GM20431 (cell line): ENCODE results near the gene GATA3.

Experiments used
- in situ Hi-C: fragments of 300-500 bp; cut with MseI, MboI; formaldehyde crosslinking; loops from one replicate; pipeline ENCODE4 v1.15.0; 2020; ENCODE audit warnings: low sequenced_read_pairs; ENCODE audit not compliant: unreplicated experiment

GATA3 gene

GRCh38 chr10:8037199-8037801, 17.2 kb upstream of the GATA3 start:
- in situ Hi-C loops: loop anchor here (25.0 kb wide), 1 partner anchor 150 kb away; no protein-coding TSS in a partner anchor

GRCh38 chr10:8037941-8038894, 16.3 kb upstream of the GATA3 start:
- in situ Hi-C loops: loop anchor here (25.0 kb wide), 1 partner anchor 151 kb away; no protein-coding TSS in a partner anchor

- in situ Hi-C loops: loop anchor here (25.0 kb wide), 1 partner anchor 152 kb away; no protein-coding TSS in a partner anchor
These were observed 15.1 kb upstream of the GATA3 start for GRCh38 chr10:8039321-8039881.

- in situ Hi-C loops: loop anchor here (25.0 kb wide), 1 partner anchor 153 kb away; no protein-coding TSS in a partner anchor
These were observed 13.8 kb upstream of the GATA3 start for GRCh38 chr10:8040651-8041050.

- in situ Hi-C loops: loop anchor here (25.0 kb wide), 1 partner anchor 154 kb away; no protein-coding TSS in a partner anchor
These were observed 13.1 kb upstream of the GATA3 start for GRCh38 chr10:8041284-8041991.

GRCh38 chr10:8041992-8042720, 12.3 kb upstream of the GATA3 start:
- in situ Hi-C loops: loop anchor here (25.0 kb wide), 1 partner anchor 155 kb away; no protein-coding TSS in a partner anchor

GRCh38 chr10:8042721-8043568, 11.5 kb upstream of the GATA3 start:
- in situ Hi-C loops: loop anchor here (25.0 kb wide), 1 partner anchor 156 kb away; no protein-coding TSS in a partner anchor

- in situ Hi-C loops: loop anchor here (25.0 kb wide), 1 partner anchor 156 kb away; no protein-coding TSS in a partner anchor
These were observed 10.8 kb upstream of the GATA3 start for GRCh38 chr10:8043569-8044306.

- in situ Hi-C loops: loop anchor here (25.0 kb wide), 1 partner anchor 157 kb away; no protein-coding TSS in a partner anchor
These were observed 10.1 kb upstream of the GATA3 start for GRCh38 chr10:8044331-8044907.

GRCh38 chr10:8044908-8045725, 9.4 kb upstream of the GATA3 start:
- in situ Hi-C loops: loop anchor here (25.0 kb wide), 1 partner anchor 158 kb away; no protein-coding TSS in a partner anchor

- in situ Hi-C loops: loop anchor here (25.0 kb wide), 1 partner anchor 159 kb away; no protein-coding TSS in a partner anchor
These were observed 8.6 kb upstream of the GATA3 start for GRCh38 chr10:8045726-8046494.

- in situ Hi-C loops: loop anchor here (25.0 kb wide), 1 partner anchor 160 kb away; no protein-coding TSS in a partner anchor
These were observed 6.8 kb upstream of the GATA3 start for GRCh38 chr10:8047452-8048280.

GRCh38 chr10:8048281-8049008, 6.0 kb upstream of the GATA3 start:
- in situ Hi-C loops: loop anchor here (25.0 kb wide), 1 partner anchor 161 kb away; no protein-coding TSS in a partner anchor
